GM10847 (cell line): ENCODE results near the gene TFAP2B.

Source experiments
- POLR2A ChIP-seq: IDR thresholded peaks from 2 replicates; pipeline ENCODE4 v1.6.1; 2011; ENCODE audit not compliant: insufficient read length; ENCODE audit errors: extremely low read depth

Gene TFAP2B

GRCh38 chr6:50836231-50836630 lies 17.6 kb downstream of the TFAP2B start:
- TF ChIP-seq POLR2A, result no peak

DNA sequence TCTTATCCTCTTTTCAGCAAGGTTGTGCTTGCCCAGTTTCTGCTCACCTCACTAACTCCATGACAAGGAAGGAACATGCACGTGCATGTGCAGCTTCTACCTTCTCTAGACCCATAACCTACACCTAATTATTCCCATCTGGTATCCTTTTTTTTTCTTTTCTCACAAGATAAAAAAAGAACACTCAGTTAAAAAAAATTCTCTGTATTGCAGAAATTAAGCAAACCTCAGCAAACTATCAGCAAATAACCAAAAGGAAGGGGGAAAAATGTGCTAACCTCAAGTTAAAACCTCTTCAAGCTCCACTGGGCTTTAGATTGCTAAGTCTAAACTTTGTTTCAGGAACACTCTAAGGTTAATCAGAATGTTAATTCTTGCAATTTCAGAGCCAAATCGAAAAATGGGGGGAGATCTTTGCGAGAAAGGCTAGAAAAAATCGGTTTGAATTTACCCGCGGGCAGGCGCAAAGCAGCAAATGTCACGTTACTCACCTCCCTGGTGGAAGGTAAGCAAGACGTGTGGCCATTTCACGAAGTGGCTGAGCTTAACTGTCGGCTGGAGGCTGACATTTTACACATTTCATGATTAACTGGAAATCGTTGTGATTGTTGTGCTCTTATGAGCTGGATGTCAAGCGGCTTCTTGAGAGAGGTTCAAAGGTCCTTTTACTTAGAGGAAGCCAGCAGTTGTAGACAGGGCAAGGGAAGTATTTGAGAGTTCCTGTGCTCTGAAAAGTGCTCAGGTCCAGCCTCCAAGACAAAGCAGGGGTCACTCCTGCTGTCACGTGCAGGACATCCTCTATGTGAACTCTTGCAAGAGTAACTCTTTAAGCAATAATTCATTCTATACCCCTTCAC lies 19.1 kb downstream of the TFAP2B start:
- TF ChIP-seq POLR2A, result no peak

DNA sequence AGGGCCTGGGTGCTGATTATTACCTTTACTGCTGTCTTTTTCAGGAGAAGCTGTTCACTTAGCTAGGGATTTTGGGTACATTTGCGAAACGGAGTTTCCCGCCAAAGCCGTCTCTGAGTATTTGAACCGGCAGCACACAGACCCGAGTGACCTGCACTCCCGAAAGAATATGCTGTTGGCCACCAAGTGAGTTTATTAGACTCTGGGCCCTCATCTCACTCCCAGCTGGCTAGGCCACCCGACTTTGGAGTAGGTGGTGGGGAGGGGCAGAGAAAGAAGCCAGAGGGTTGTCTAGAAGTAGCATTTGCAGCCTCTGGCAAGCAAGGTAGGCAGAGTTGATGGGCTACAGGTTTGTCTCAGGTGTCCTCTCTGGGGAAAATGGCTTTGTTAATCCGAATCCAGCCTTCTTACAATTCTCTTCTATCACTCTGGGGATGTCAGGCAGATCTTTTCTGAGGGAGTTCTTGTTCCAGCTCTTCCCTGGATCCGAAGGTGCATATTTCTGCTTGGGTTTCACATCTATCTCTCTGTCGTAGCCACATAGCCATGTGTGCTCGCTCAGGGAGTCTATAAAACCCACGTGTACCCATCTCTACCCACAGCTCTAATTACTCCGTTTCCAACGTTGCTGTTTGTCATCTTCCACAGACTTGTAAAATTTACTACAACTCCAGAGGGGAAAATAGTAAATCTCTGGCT lies 21.6 kb downstream of the TFAP2B start:
- TF ChIP-seq POLR2A, result no peak

- TF ChIP-seq POLR2A, result no peak
These were observed 22.1 kb downstream of the TFAP2B start for GRCh38 chr6:50840811-50841192.

DNA sequence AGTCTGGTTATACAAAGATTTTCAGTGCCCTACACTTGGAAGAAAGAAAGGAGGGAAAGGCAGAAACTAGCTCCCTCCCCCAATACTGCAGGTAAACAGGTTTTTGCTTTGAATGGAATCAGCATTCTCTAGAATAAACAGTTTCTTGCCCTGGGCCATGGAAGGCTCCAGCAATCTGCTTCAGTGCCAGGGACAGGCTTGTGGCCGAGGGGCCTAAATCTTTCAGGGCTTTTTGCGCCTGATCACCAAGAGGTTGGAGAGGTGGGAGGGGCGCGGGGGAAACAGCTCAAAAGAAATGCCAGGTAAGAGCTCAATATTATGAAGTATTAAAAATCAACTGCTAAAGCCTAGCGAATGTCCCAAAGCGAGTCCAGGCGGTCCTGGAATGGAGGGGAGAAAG lies 23.8 kb downstream of the TFAP2B start:
- TF ChIP-seq POLR2A, result no peak

GRCh38 chr6:50842861-50843384 lies 24.3 kb downstream of the TFAP2B start:
- TF ChIP-seq POLR2A, result no peak

- no peak for TF ChIP-seq POLR2A
These were observed 25.2 kb downstream of the TFAP2B start for GRCh38 chr6:50843842-50844241.

DNA sequence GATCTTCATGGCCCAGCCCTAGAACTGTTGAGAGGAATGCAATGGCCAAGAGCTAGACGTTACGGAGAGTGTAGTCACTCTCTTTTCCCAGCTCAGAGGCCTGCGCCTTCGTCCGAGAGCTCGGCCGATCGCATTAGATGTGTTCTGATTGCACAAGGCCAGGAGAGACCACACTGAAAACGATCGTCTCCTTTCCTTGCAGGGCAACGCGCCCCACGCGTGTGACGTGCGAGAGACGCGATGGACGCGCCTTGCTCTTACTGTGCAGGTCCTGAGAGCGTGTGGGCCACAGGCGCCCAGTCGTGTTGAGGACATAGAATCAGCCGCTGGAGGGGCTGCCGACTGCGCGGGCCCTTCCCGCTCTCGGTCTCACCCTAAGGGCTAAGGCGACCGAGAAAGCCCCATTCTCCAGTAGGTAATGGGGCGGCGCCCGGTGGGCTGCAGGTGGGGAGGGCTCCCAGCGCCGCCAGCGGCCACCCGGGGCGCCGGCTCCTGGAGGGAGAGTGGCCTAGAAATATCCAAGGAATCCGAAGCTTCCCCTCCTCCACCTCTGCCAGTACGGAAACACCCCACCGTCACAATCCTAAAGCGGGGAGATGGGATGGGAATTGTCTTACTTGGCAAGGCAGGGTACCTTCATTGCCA lies 26.9 kb downstream of the TFAP2B start:
- no peak for TF ChIP-seq POLR2A

DNA sequence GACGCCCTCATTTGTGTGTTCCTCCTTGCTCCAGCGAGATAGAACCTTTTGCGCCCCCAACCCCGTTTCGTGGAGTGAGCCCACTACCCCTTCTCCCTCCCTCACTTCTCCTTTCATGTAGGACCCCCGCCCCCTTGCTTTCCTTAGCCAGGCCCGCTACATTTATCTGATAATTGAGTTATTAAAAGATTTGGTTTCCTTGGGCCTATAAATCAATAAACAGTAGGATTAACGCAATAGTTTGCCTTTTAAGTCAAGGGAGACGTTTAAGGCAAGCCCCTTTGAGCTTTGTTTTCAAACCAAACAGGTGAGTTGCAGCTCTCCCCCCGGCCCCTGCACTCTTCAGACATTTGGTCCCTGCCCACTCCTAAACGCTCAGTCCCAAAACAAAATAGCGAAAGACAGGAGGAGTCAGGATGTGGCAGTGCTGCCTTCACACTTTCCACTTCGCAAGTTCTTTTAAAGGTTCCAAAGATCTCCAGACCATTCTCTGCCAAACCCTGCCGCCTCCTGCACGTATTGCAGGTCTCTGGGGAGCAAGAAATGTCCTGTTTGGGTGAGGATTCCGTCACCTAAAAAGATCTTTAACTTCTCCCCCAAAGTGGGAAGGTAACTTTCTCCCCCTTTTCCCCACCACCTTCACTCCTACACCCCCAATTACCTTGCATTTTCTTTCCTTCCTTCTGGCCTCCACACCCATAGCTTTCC lies 27.6 kb downstream of the TFAP2B start:
- no peak for TF ChIP-seq POLR2A

GRCh38 chr6:50846852-50847155 lies 28.1 kb downstream of the TFAP2B start:
- no peak for TF ChIP-seq POLR2A

DNA sequence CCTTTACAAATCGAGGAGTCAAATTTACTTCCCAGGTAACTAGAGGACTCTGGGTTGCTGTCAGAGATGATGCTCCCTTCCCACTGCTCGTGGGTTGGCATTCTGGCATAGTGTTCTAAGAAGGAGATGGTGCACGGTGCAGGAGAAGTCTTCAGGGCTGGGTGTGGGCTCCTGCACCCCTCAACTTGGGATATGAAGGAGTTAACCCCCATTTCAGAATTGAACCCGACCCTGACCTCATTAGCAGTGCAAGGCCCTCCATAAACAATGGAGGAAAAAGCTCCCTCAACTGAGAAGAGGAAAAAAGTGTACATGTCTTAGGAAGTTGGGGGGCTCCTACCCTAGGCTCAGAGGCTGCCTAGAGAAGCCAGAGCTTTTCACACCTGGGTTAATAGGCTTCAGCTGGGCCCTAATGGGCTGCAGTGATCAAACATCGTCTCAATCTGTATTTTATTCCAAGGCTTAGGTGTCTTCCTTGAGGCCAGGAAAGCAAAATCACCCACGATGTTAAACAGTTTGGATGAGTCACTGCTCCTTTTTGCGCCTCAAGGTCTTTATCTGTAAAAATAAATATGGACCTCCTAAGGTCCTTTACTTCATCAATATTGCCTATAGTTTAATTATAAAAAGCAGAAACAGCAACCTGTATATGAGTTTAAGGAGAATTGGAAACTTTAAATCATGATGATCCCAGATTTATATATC lies 29.4 kb downstream of the TFAP2B start:
- TF ChIP-seq POLR2A, result no peak

DNA sequence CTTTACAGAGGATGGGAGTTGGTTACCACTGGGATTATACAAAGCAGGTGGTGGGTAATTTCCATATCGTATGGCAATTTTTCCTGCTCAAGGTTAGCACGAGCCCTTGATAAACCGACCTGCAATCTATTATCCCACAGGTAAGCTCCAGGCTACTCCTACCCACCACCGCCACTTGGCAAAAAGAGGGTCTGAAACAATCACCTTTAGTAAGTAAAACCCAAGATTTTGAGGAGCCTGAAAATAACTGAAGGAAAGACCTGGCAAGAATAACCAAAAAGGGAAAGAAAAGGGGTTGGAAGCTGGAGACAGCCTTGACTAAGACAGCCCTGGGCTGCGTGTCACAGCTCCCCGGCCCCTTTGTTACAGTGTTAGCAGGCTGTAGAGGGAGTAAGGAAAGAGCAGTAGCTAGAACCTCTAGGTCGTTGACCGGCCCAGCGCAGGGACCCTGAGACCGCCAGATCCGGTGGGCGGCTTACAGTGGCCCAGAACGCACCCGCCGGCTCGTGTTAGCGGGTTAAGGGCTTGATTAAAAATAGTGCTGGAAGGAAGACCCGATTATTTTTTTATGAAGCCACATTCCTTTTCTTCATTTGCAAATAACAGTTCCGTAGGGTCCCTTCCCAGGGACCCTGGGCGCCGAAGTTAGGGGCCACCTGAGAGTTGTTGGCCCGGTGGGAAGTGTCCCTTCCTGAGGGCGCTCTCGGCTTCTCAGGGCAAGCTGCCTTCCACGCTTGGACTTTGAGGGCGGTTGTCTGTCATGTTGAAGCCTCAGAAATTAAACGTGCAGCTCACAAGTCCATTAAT lies 30.5 kb downstream of the TFAP2B start:
- no peak for TF ChIP-seq POLR2A

DNA sequence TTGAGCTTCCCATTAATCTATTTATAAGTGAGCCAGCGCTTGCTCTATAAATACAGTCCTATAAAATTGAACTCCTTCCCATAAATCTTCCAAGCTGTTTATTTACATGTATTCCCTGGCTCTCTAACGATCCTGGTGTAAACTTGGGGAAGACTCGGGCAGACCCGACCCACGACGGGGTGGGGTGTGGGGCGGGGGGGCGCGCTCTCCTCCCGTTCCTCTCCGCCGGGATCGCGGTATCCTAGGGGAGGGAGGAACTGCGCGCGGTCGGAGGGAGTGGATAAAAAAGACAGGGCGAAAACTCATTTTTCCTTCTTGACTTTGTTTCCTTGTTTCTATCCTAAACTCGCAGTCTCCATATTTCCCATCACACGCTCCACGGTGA lies 31.1 kb downstream of the TFAP2B start:
- no peak for TF ChIP-seq POLR2A
